HL-60/S4 treated with retinoic acid at 250 ng/mL for 4 days and 3 days (cell line): Measurements from ENCODE around the gene CNR2.
"Not testable (repeated sequence)": the region's sequence is repeated elsewhere in the genome, so short reads cannot be mapped to it uniquely, and the experiment has no call there.

Experiments
- in situ Hi-C: fragments of 300-500 bp; cut with MboI; formaldehyde crosslinking; loops from 2 replicates; pipeline ENCODE4 v1.7.0; 2022; ENCODE audit warnings: low sequenced_read_pairs

CNR2 gene

DNA sequence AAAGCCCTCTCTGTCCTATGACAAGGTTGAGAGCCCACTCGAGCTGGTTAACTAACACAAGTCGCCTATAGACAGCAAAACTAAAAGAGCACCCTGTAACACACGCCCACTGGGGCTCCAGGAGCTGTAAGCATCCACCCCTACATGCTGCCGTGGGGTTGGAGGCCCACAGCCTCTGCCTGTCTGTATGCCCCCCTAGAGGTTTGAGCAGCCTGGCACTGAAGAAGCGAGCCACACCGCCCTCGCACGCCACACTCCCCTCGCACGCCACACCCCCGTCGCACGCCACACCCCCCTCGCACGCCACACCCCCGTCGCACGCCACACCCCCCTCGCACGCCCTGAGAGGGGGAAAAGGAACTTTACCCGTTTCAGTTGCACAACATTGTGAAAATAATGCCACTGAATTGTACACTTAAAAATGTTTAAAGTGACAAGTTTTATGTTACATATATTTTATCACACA lies 74.7 kb downstream of the CNR2 start:
- in situ Hi-C loops, result no loop called here

DNA sequence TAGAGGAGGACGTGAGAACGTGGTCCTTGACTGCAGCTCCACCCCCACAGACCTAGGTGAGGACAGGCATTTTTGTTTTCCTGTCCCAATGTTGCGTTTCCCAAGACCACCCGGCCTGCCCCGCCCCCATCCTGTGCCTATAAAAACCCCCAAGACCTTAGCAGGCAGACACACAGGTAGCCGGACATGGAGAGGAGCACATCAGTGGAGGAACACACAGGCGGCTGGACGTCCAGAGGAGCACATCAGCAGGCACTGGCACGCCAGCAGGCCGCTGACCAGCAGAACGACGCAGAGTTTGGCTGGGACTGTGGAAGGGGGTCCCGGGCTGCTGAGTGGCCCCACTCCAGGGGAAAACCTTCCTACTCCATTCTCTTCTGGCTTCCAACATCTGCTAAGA lies 75.3 kb downstream of the CNR2 start:
- in situ Hi-C loops, result no loop called here

DNA sequence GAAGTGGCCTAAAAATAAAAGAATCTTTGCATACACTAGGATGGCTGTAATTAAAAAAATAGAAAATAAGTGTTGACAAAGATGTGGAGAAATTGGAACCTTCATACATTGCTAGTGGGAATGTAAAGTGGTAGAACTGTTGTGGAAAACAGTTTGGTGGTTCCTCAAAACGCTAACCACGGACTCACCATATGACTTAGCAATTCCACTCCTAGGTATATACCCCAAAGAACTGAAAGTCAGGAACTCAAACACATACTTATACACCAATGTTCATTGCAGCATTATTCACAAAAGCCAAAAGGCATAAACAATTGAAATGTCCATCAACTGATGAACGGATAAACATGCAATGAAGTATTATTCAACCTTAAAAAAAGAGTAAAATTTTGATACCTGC lies 77.1 kb downstream of the CNR2 start:
- in situ Hi-C loops, result no loop called here

DNA sequence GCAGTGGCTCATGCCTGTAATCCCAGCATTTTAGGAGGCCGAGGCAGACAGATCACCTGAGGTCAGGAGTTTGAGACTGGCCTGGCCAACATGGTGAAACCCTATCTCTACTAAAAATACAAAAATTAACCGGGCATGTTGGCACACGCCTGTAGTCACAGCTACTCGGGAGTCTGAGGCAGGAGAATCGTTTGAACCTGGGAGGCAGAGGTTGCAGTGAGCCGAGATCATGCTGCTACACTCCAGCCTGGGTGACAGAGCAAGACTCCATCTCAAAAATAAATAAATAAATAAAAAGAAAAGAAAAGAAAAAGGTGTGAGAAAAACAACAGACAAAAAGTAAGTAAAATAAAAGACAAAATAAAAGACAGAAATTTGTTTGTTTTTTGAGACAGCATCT lies 79.0 kb downstream of the CNR2 start:
- in situ Hi-C loops, result not testable (repeated sequence)

DNA sequence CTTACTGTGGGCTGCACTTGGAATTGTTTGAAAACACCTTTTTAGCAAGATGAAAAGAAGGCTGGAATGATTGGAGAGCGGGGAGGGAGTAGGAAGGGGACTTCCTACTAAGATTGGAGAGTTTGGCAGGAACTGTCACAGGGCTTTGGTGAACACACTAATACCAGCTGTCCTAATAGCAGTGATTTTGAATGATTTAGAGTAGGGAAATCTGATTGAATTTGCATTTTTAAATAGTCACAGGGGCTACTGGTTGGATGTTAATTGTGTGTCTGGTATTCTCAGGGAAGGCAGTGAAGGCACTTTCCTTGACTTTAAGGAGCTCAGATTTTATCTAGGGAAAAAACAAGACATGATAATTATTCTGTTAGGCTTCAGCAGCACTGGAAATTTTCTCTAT lies 85.4 kb downstream of the CNR2 start:
- in situ Hi-C loops, result no loop called here

DNA sequence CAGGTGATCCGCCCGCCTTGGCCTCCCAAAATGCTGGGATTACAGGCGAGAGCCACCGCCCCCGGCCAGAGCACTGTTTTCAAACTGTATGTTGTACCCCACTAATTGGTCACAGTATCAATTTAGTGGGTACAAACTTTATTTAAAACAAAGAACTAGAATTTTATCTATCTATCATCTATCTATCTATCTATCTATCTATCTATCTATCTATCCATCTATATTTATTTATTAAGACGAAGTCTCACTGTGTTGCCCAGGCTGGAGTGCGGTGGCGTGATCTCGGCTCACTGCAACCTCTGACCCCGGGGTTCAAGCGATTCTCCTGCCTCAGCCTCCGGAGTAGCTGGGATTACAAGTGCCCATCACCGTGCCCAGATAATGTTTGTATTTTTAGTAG lies 86.6 kb downstream of the CNR2 start:
- in situ Hi-C loops, result not testable (repeated sequence)

DNA sequence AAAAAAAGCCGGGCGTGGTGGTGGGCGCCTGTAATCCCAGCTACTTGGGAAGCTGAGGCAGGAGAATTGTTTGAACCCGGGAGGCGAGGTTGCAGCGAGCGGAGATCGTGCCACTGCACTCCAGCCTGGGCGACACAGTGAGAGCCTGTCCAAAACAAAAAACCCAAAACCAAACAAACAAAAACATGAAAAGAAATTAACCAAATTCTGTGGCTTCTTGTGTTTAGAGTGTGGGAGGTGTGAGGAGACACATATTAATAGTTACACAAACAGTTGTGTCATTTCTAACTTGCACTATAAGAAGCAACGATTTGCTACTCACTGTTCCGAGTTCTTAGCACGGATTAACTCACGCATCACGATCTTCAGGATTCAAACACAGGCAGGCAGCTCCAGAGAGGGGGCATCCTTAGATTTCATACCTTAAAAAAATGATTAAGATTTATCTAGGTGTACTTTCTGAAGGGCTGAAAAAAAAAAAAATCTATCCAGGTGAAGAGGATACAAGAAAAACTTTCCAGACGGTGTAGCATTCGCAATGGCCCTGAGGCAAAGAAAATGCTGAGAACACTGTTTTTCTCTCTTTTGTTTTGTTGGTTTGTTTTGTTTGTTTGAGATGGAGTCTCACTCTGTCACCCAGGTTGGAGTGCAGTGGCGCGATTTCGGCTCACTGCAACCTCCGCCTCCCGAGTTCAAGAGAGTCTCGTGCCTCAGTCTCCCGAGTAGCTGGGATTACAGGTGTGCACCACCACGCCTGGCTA lies 87.2 kb downstream of the CNR2 start:
- in situ Hi-C loops, result no loop called here

DNA sequence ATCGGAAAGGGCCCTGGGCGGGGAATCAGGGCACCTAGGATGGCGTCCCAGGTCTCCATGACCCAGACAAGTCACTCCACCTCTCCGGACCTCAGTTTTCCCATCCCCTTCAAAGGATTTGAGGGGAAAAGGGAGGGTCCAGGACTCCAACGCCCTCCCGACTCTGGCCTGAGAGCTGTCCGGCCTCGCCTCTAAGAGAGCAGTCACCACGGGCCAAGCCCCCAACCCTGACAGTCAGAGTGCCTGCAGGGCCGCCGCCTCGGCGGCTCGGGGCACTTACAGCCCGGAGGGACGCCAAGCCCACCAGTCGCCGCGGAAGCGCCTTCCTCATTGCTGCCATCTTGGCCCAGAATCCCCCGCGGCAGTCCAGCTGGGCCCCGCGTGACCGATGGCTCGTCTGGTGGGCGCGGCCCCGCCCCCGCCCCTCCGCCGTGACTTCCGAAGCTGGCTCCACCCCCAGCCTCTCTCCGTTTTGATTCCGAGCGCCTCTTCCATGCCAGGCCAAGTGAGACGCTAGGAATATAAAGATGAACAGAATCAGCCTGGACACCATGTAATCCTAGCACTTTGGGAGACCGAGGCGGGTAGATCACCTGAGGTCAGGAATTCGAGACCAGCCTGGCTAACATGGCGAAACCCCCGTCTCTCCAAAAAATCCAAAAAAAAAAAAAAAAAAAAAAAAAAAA lies 87.9 kb downstream of the CNR2 start, which contains the start of gene HMGCL:
Gene HMGCL, minus strand, starts transcription at position 354 of the 686 bp plus-strand sequence. Its CDS starts 14 bp downstream, at position 340.
- in situ Hi-C loops, result no loop called here

DNA sequence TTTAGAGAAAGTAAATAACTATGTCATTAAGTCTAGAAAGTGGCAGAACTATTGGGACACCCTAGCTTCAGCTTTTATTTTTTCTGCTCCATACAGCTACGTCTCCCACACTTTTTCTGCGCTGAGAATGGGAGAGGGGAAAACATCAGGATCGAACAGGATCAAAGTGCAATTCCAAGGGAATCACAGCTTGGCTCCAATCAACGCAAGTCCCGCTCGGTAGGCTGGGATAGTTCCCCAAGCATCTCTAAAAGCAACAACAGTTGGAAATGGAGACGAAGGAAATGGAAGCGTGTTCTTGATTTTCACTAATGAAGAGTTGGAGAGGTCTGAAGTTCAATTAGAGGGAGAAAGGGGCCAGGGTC lies 88.5 kb downstream of the CNR2 start:
- in situ Hi-C loops, result no loop called here

DNA sequence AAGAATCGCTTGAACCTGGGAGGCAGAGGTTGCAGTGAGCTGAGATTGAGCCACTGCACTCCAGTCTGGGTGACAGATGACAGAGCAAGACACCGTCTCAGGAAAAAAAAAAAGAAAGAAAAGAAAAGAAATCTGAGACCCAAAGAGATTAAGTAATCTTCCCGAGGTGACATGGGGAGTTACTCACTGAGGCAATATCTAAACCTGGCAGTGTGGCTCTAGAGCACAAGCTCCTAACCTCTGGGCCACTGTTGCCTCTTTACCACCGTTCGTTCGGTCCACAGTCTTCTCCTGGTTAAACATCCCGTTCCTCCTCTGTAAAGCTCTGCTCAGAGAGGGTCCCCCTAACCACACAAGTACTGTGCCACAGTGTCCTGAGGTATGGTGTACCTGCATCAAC lies 89.4 kb downstream of the CNR2 start:
- in situ Hi-C loops, result no loop called here
